GM18511 (cell line): ENCODE results near the gene SERPINA3.
"Not testable (repeated sequence)": the region's sequence is repeated elsewhere in the genome, so short reads cannot be mapped to it uniquely, and the experiment has no call there.

Source experiments
- ATAC-seq: cut with Tn5 transposase; IDR thresholded peaks from one replicate; pipeline ENCODE4 v1.9.1; 2021; ENCODE audit warnings: mild to moderate bottlenecking, moderate library complexity; ENCODE audit not compliant: unreplicated experiment

Gene SERPINA3

DNA sequence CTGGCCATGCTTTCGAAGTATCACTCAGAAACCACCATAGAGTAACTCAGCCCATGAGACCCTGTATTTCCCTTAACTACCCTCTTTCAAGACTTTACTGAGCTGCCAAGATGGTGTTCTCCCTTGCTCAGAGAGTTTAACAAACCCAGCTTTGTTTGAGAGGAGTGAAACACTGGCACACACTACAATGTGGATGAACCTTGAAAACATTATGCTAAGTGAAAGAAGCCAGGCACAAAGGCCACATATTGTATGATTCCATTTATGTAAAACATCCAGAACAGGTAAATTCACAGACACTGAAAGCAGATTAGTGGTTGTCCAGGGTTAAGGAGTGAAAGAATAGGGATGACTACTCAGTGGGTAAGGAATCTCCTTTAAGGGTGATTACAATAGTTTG, 18.9 kb downstream of the SERPINA3 start:
- ATAC-seq, result no peak

DNA sequence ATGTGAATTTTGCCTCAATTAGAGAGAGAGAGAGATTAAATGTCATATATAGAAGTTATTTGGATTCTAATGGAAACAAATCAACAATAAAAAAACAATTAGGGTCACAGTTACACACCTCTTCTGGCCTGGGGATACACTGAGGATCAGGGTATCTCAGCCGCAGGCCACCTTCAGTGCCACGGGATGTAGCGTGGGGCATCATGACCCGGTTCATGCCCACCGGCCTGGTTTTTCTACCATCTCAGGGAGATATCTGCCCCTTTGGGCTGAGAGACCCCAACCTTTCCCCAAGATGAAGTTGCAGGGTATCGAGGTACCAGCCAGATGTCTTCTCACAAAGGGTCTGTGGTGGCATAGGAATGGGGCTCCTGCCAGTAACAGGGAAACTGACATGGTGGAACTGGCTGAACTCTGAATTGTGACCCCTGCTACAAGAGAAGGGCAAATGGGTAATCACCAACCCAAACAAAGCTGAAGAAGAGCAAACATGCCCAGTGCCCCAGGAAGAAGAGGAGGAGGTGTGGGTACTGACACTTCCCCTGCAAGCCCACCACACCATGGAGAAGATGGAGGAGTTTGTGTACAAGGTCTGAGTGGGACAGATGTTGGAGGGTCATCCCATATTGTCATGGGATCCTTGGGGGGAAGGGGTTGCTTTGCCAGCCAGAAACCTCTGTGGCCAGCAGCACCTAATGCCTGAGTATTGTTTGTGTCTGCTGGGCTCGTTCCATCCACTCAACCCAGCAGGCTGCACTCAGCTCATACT, 19.5 kb downstream of the SERPINA3 start:
- no peak for ATAC-seq

DNA sequence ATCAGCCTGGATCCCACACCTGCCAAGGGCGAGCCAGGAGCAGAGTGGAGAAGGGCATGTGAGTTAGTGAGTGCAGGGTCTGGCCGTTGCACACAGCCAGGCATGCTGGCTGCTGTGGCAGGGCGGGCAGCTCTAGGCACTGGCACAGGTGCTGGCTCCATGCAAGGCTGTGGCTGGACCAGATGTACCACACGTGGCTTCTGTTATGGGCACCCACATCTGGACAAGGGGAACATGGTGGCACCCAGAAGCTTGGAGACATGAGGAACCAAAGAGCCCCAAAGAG, 20.1 kb downstream of the SERPINA3 start:
- ATAC-seq, result no peak

DNA sequence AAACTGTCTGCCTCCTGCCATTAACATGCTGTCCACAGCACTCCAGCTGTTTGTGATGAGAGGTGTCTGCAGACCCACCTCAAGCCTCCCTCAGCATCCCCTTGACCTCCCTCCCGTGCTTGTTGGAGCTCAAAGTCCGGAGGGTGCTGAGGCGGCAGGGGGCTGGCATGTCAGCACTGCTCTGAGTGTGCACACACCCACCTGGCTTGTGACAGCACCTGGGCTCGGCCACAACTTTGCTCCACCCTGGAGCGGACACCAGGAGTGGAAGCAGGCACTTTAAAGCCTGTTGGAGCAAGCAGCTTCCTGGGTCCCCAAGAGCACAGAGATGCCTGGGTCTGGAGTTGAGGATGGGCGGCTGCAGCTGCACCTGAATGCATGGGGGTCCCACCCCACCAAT, 20.9 kb downstream of the SERPINA3 start:
- no peak for ATAC-seq

DNA sequence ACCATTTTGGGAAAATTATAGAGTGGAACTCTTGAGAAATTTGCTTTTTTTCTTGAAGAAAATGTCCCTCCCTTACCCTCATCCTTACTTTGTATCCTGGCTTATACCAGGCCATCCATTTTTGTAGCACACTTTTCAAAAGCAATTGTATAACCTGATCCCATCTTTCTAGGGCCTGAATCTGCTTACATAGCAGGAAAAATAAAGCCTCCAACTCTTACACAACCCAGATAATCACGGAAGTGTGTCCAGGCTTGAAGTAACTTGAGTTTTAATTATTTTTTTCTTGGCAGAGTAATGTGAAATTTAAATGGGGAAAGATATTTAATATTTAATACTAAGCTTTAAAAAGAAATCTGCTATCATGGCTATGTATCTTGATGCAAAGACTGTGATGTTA, 23.0 kb downstream of the SERPINA3 start:
- no peak for ATAC-seq

DNA sequence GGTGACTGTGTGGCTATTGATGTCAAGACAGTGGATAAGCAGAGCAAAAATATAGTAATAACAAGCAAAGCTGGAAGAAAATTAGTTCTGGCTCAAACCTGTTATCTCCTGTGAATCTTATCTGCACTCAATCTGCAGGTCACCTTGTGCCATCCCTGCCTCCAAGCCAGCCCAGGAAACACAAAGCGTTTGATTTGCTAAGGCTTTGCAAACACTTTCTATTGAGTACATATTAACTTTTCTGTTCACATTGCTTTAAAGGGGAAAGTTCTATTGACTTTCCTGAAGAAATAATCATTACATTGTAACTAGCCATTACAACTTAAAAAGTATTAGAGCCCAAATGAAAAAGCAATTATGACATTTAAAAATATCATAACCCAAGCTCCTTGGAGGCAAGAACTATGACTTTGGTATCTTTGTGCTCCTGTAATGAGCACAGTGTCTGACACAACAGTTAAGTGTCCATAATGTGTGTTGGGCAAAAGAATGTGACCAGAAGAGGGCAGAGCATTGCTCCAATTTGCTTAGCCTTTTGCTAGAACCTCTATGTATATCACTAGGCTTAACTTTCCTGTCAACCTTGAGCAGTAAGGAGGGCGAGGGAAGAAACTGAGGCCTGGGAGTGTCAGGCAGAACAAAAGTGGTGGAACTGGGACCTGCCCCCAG, 24.7 kb downstream of the SERPINA3 start:
- ATAC-seq, result no peak

DNA sequence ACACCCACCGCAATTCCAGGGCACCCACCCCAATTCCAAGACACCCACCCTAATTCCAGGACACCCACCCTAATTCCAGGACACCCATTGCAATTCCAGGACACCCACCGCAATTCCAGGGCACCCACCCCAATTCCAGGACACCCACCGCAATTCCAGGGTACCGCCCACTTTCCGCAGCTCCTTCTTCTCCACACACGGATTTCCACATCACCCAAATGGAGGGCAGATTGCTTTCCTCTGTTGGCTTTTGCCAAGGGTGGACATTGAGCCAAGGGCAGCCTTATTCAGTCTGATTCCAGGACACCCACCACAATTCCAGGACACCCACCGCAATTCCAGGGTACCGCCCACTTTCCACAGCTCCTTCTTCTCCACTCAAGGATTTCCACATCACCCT, 25.6 kb downstream of the SERPINA3 start:
- ATAC-seq, result not testable (repeated sequence)

DNA sequence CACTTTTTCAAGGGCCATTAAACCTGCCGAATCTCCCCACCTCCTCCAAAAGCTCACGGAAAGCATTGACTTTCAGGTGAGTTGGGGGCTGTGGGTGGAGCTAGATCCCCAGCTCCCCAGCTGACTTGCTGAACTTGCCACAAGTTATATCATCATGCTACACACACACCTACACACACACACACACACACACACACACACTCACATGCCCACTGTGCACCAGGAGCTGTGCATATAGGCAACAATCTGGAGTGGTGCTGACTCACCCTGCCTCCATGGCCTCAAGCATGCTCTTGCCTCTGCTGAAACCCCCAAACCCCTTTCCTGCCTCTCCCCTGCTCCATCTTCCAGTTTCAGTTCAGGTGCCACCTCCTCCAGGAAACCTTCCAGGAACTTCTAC, 26.1 kb downstream of the SERPINA3 start:
- ATAC-seq, result no peak

DNA sequence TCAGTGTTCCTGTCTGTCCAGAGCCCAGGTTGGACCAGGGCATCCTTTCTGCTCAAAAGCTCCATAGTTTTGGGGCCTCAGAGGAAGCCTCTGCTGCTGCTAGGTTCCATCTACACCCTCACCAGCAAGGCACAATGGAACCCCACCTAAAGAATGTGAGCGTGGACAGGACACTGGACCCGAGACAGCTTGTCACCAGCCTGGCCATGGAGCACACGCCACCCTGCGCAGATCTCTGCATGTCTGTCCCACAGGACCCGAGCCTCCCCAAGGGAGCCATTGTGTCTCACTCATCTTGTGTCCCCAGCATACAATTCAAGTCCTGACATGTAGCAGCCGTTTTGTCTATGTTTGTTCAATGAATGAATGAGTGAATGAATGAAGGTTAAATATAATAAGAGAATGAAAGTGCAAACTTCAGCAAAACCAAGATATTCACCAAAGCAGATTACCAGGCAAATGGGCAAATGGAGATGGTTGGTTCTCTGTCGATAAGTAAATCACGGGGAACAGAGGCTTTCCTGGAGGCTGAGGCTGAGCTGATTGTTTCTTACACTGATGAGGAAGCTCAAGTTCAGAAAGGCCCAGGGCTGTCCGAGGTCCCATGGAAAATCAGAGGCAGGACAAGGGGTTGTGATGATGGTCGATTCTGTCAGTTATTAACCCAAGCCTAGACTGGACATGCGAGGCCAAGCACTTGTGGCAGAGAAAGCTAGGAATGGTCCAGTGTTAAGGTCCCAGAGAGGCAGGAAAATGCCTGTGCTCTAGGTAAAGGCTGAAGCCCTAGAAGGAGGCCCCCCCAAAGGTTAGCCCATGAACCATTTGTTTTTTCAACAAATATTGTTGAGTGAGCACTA, 27.0 kb downstream of the SERPINA3 start:
- ATAC-seq, result no peak

DNA sequence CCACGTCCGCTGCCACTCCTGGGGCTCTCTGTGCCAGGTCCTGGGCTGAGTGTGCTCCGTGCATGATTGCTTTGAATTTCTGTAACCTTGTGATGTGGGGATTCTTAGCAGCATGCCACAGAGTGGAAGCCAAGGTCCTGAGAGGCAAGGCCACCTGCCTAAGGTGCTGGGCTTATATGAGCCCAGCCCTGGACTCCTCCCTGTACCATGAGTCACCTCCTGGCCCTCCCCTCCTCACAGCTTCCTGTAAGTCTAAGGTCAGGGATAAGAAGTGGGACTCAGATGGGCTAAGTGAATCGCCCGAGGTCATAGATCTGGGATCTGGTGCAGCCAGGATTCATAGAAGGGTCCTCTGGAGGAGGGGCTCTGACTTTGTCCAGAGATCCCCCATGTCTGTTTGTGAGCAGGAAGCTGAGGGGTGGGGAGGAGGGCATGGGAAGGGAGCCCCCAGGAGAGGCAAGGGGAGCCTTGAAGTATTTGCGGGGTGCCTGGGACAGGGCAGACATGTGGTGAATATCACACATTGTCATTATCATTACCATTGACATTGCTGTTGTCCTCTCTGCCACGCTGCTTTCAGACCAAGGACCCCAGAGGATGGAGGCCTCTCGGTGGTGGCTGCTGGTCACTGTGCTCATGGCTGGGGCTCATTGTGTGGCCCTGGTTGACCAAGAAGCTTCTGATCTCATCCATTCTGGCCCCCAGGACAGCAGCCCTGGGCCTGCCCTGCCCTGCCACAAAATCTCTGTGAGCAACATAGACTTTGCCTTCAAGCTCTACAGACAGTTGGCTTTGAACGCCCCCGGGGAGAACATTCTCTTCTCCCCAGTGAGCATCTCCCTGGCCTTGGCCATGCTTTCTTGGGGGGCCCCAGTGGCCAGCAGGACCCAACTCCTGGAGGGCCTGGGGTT, 28.8 kb downstream of the SERPINA3 start:
- no peak for ATAC-seq

DNA sequence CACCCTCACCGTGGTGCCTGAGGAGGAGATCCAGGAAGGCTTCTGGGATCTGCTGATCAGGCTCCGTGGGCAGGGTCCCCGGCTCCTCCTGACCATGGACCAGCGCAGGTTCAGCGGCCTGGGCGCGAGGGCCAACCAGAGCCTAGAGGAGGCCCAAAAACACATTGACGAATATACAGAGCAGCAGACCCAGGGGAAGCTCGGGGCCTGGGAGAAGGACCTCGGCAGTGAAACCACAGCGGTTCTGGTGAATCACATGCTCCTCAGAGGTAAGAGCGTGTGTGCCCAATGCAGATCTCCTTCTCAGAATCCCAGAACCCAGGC, 29.4 kb downstream of the SERPINA3 start:
- no peak for ATAC-seq

DNA sequence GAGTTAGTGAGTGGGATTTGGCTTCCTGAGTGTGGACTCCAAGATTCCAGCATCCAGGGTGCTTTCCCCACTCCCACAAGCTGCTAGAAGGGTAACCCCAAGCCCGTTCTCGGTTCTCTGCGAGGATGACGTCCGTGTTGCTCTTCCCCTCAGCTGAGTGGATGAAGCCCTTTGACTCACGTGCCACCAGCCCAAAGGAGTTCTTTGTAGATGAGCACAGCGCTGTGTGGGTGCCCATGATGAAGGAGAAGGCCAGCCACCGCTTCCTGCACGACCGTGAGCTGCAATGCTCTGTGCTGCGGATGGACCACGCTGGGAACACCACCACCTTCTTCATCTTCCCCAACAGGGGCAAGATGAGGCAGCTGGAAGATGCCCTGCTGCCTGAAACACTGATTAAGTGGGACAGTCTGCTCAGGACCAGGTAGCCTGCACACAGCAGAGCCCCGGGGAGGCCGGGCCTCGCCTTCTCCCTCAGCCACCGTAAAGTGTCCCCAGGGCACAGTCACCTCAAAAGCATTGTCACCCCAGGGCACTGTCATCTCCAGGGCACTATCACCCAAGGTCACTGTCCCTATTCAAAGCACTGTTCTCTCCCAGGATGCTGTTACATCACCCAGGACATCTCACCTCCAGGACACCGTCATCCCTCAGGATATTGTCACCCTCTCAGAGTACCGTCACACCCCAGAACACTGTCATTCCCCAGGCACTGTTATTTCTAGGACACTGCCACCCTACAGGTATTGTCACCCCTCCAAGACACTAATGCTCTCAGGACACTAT, 31.3 kb downstream of the SERPINA3 start:
- ATAC-seq, result no peak

DNA sequence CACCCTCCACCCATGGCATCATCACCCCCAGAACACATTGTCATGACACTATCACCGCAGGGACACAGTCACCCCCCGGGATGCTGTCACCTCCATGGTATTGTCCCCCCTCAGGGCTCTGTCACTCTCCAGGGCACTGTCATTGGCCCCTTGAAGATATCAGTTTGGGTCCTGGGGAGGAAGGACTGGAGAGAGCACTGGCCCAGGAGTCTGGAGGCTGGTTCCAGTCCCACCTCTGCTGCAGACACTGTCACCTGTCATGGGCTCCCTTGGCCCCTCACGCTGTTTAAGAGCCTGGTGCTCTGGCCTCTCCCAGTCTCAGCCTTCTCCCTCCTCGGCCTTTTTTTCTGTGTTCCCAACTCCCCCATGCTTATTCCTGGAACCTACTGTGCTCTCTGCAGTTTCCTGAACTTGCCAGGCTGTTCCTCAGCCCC, 31.9 kb downstream of the SERPINA3 start:
- no peak for ATAC-seq

DNA sequence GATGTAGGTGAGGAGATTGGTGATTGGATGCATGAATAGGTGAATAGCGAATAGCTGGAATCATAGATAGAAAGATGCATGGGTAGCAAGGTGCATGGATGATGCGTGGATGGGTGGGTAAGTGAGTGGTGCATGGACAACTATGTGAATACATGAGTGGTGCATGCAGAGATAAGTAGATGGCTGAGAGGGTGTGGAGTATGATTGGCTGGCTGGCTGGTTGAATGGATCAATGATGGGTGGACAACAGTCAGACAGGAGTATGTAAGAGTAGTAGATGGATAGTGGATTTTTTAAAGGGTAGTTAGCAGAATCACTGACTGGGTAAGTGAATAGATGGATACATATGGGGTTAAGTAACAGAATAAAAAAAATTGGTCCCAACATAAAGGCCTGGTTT, 33.9 kb downstream of the SERPINA3 start:
- ATAC-seq, result no peak

DNA sequence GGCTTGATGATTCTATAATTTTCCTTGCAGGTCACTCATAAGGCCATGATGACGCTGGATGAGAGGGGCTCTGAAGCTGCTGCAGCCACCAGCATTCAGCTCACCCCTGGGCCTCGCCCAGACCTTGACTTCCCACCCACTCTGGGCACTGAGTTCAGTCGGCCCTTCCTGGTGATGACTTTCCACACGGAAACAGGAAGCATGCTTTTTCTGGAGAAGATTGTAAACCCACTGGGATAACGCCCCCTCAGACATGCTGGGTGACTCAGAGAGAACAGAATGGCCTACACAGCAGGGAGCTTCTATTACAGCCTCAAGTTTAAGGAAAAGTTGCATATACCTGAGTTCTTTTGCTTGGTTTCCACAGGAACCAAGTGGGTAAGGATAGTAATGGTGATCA, 34.3 kb downstream of the SERPINA3 start:
- ATAC-seq, result no peak

DNA sequence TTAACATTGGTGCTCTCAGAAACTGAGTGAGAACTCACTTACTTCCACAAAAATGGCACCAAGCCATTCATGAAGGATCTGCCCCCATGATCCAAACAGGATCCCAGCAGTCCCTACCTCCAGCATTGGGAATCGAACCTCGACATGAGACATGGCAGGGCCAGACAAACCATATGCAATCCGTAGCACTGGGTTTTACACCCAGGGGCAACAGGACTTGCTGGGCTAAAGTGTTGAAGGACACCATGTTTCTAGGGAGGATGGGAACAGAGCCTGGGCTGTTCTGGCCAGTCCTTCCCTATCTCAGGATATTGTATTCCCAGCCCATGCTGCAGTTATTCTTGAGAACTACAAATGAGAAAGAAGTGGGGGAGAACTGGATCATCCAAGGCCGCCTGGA, 36.6 kb downstream of the SERPINA3 start:
- ATAC-seq, result no peak

DNA sequence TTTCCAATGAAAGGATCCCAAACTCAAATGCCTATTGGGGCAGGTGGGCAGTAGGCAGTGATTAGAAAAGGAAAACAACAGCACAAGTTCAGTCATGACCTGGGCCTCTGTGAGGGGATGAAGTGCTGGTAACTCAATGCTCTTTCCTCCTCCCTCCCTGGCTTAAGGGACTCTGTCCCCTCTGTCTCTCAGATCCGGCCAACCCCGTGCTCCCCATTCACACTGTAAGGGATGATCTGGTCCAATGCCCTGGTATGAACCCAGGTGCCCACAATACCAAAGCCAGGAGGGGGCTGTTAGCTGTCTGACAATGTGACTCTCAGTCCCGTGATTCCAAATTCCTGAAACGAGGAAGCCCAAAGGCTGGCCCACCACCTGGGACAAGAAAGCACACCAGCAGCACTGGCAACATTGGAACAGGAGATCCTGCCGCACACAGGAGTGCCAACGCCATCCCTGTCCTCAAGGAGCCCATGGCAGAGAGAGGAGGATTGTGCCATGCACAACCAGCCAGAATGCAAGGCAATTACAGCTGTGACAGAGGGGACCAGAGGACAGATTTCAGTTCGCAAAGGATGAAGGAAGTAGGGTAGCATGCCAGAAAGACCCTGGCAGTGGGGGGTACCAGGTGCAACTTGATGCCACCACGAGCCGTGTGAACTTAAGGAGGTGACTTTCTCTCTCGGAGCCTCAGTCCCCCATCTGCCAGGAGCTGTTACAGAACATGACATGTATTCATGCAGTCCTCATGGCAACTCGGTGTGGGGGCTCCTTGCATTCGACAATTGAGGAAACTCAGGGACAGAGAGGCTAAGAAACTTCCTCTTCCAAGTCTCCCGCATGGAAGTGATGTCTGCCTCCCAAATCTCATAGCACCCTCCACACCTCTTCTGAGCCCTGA, 37.6 kb downstream of the SERPINA3 start:
- no peak for ATAC-seq

DNA sequence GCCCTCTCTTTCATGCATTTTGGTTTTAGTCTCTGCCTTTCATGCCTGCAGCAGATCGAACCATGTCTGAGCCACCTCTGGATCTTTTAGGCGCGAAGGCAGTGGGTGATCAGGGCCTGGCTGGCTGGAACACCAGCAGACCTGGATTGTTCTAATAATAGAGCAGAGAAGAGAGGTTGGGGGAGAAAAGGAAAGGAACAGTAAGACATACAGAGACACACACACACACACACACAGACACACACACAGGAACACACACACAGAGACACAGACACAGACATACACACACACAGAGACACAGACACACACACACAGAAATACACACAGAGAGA, 38.2 kb downstream of the SERPINA3 start:
- no peak for ATAC-seq
